Activated B cell treated with CpG ODN at 0.5 μM for 24 hours (primary cell): Measurements from ENCODE around the gene DDX54. TPM values are rescaled to one million over a fixed set of nuclear protein-coding genes. Genes with fewer than 3 reads are reported as not detected.
A peak's percentile ranks its signal among the peaks of the same experiment; 100 is the strongest.

Experiments used
- ATAC-seq: fragments of 200-7000 bp; cut with Tn5 transposase; one replicate; pipeline ENCODE4 v1.10.0; 2021; ENCODE audit warnings: low read depth, mild to moderate bottlenecking, moderate library complexity
- CTCF ChIA-PET: fragments of 350-600 bp; sonication (Branson Sonifier 250); formaldehyde crosslinking; loops from one replicate; lab custom pipeline; 2021; ENCODE audit warnings: antibody characterized with exemption; lab: Charles Lee
- POLR2A ChIA-PET: fragments of 350-600 bp; sonication (Branson Sonifier 250); formaldehyde crosslinking; loops from one replicate; lab custom pipeline; 2021; ENCODE audit warnings: antibody characterized with exemption; lab: Charles Lee
- DNase-seq: peaks from one replicate; pipeline ENCODE4 v3.0.0; 2022
- H3K27ac Mint-ChIP-seq: one replicate; pipeline ENCODE4 v1.8.0; 2020; ENCODE audit warnings: mixed read lengths
- H3K27me3 Mint-ChIP-seq: one replicate; pipeline ENCODE4 v1.8.0; 2021; ENCODE audit warnings: mixed read lengths
- H3K36me3 Mint-ChIP-seq: one replicate; pipeline ENCODE4 v1.8.0; 2021; ENCODE audit warnings: low read depth, mixed read lengths
- H3K4me1 Mint-ChIP-seq: one replicate; pipeline ENCODE4 v1.8.0; 2021; ENCODE audit warnings: mixed read lengths
- H3K4me3 Mint-ChIP-seq: one replicate; pipeline ENCODE4 v1.8.0; 2020; ENCODE audit warnings: mild to moderate bottlenecking, mixed read lengths
- H3K9me3 Mint-ChIP-seq: one replicate; pipeline ENCODE4 v1.8.0; 2020; ENCODE audit warnings: mixed read lengths
- intact Hi-C: fragments of 100-400 bp; cut with micrococcal nuclease; formaldehyde crosslinking; loops from one replicate; pipeline ENCODE4 v1.15.1; 2024
- total RNA-seq: library from RNA; stranded (reverse); gene quantifications from 2 replicates; pipeline ENCODE4 v1.2.3, GENCODE V29; 2022
- TF ChIP-seq, protein P1 (sequence below): fragments of 200-600 bp; IDR thresholded peaks from one replicate; pipeline ENCODE4 v1.8.0; 2022; ENCODE audit warnings: antibody characterized with exemption, mild to moderate bottlenecking

Gene DDX54
- total RNA-seq, 1 donor from 2014 or later = 115 TPM

- ATAC-seq (no peak), DNase-seq (peak; percentile 9)
- peaks cover 65% of the 10 kb centered on the region for H3K36me3 Mint-ChIP-seq
- intact Hi-C loops = loop anchor here (5.0 kb wide), 2 partner anchors 155 to 180 kb away; no protein-coding TSS in a partner anchor
- ChIA-PET CTCF (interaction anchor here (0.8 to 3.0 kb wide), 11 partner anchors 8 to 58 kb away, joined by 3 to 44 read pairs (median 6); partner anchors contain the start of genes DDX54, RITA1 and TPCN1), POLR2A (interaction anchor here (0.6 to 13.6 kb wide), 13 partner anchors 10 to 422 kb away, joined by 3 to 277 read pairs (median 6); partner anchors contain the start of genes DDX54, OAS2, RITA1 and SDSL)
- TF ChIP-seq, protein P1, sequence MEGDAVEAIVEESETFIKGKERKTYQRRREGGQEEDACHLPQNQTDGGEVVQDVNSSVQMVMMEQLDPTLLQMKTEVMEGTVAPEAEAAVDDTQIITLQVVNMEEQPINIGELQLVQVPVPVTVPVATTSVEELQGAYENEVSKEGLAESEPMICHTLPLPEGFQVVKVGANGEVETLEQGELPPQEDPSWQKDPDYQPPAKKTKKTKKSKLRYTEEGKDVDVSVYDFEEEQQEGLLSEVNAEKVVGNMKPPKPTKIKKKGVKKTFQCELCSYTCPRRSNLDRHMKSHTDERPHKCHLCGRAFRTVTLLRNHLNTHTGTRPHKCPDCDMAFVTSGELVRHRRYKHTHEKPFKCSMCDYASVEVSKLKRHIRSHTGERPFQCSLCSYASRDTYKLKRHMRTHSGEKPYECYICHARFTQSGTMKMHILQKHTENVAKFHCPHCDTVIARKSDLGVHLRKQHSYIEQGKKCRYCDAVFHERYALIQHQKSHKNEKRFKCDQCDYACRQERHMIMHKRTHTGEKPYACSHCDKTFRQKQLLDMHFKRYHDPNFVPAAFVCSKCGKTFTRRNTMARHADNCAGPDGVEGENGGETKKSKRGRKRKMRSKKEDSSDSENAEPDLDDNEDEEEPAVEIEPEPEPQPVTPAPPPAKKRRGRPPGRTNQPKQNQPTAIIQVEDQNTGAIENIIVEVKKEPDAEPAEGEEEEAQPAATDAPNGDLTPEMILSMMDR = no peak
- no peaks in the 10 kb centered on the region for H3K27me3 Mint-ChIP-seq
- H3K4me3 Mint-ChIP-seq = peak overlapping the region; percentile 76
- peaks cover 86% of the 10 kb centered on the region for H3K4me1 Mint-ChIP-seq
- no peaks in the 10 kb centered on the region for H3K9me3 Mint-ChIP-seq
- H3K27ac Mint-ChIP-seq = peak overlapping the region; percentile 95
Measured at GRCh38 chr12:113232089-113232839, 47.0 kb upstream of the DDX54 start.

GRCh38 chr12:113231235-113232088 lies 46.2 kb upstream of the DDX54 start:
- Mint-ChIP-seq H3K4me3 (no peak overlapping the region), H3K9me3 (no peaks in the 10 kb centered on the region), H3K27me3 (no peaks in the 10 kb centered on the region), H3K4me1 (peaks cover 79% of the 10 kb centered on the region), H3K36me3 (peaks cover 71% of the 10 kb centered on the region), H3K27ac (peak overlapping the region; percentile 53)
- DNase-seq (no peak), ATAC-seq (no peak)
- TF ChIP-seq, protein P1 = no peak
- ChIA-PET POLR2A (interaction anchor here (0.6 to 13.6 kb wide), 7 partner anchors 10 to 422 kb away, joined by 3 to 277 read pairs (median 52); partner anchors contain the start of genes DDX54, RITA1 and TPCN1), CTCF (interaction anchor here (0.8 to 3.0 kb wide), 5 partner anchors 23 to 37 kb away, joined by 3 to 44 read pairs (median 12); no protein-coding TSS in a partner anchor)
- intact Hi-C loops = loop anchor here (5.0 kb wide), 2 partner anchors 154 to 179 kb away; no protein-coding TSS in a partner anchor

DNA sequence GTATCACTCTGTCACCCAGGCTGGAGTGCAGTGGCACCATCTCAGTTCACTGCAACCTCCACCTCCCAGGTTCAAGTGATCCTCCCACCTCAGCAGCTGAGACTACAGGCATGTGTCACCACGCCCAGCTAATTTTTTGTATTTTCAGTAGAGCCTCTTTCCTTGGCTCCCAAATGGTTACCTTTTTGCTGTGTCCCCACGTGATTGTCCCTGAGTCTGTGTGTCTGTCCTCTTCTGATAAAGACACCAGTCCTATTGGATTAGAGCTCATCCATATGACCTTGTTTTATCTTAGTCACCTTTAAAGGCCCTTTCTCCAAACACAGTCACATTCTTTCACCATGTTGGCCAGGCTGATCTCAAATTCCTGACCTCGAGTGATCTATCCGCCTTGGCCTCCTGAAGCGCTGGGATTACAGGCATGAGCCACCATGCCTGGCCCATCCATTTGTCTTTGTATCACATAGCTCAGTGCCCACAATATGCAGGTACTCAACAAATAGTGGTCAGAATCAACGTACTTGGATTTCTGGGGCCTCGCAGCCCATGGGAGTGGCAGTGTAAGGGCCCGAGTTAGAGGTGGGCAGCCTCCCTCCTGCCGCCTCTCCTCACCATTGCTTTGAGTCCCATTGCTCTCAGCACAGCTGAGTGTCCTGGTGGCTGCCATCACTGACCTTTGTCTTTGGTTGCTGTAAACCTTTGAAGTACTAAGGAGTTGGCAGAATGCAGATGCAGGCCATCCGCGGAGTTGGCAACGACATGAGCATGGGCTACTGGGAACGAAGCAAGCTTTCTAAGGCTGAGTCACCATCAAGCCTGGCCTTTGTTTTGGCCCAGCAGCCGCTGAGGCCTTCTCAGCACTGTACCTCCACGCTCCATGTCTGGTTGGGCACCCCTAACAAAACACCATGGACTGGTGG lies 45.3 kb upstream of the DDX54 start:
- intact Hi-C loops = loop anchor here (5.0 kb wide), 2 partner anchors 153 to 178 kb away; no protein-coding TSS in a partner anchor
- peak overlapping the region; percentile 90 for H3K27ac Mint-ChIP-seq
- H3K27me3 Mint-ChIP-seq = no peaks in the 10 kb centered on the region
- TF ChIP-seq, protein P1 = no peak
- H3K36me3 Mint-ChIP-seq = peaks cover 65% of the 10 kb centered on the region
- ChIA-PET CTCF (interaction anchor here (0.7 to 2.1 kb wide), 8 partner anchors 10 to 36 kb away, joined by 3 to 12 read pairs (median 5); partner anchors contain the start of gene TPCN1), POLR2A (interaction anchor here (0.6 to 13.6 kb wide), 17 partner anchors 9 to 250 kb away, joined by 3 to 277 read pairs (median 6); partner anchors contain the start of genes DDX54, RITA1, SLC8B1 and TPCN1)
- H3K4me3 Mint-ChIP-seq = peak overlapping the region; percentile 60
- peaks cover 73% of the 10 kb centered on the region for H3K4me1 Mint-ChIP-seq
- H3K9me3 Mint-ChIP-seq = no peaks in the 10 kb centered on the region
- ATAC-seq = no peak
- no peak for DNase-seq

DNA sequence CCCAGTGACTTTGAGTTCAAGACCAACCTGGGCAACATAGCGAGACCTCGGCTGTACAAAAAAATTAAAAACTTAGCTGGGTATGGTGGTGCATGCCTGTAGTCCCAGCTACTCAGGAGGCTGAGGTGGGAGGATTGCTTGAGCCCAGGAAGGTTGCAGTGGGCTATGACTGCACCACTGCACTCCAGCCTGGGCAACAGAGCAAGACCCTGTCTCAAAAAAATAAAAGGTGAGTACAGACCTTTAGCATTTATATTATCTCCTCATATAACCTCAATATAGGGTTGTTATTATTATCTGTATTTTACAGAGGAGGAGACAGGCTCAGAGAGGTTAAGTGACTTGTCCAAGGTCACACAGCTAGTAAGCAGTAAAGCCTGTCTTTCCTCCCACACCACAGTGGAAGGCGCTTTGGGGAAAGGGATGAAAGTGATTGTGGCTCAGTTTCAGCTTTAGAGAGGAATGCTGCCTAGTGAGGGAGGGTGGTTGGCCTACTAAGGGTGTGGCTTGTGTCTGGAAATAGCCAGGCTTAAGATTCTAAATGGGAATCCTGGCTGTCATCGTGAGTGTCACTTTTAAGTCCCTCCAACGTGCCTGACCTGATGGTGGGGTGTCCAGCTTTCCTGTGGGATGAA lies 43.2 kb upstream of the DDX54 start:
- TF ChIP-seq, protein P1 = no peak
- H3K27ac Mint-ChIP-seq = peak overlapping the region; percentile 90
- H3K9me3 Mint-ChIP-seq = no peaks in the 10 kb centered on the region
- no peak overlapping the region for H3K4me3 Mint-ChIP-seq
- intact Hi-C loops = loop anchor here (1.0 kb wide), 3 partner anchors 7 to 43 kb away; partner anchors contain the start of genes DDX54, RITA1 and TPCN1
- CTCF ChIA-PET = no interaction called here
- ATAC-seq (no peak), DNase-seq (no peak)
- H3K4me1 Mint-ChIP-seq = peaks cover 68% of the 10 kb centered on the region
- H3K27me3 Mint-ChIP-seq = no peaks in the 10 kb centered on the region
- POLR2A ChIA-PET = interaction anchor here (1.0 to 13.6 kb wide), 7 partner anchors 7 to 104 kb away, joined by 3 to 277 read pairs (median 52); partner anchors contain the start of genes DDX54, RITA1 and TPCN1
- H3K36me3 Mint-ChIP-seq = peaks cover 54% of the 10 kb centered on the region
